Mucosa of gallbladder (tissue), 1 donor: ENCODE measurements around the gene HMBS. TPM values are rescaled to one million over a fixed set of nuclear protein-coding genes. Genes with fewer than 3 reads are reported as not detected.

Source experiments
- DNase-seq: peaks from one replicate; pipeline ENCODE4 v3.0.0-alpha.2; 2020; ENCODE audit warnings: low spot score
- total RNA-seq: library from RNA; stranded (reverse); gene quantifications from one replicate; pipeline ENCODE4 v1.2.1, GENCODE V29; 2021
- donor health status: DM: no; HTN: no; CAD: no.

Gene HMBS
- total RNA-seq, 1 donor from 2014 or later: 12.3 TPM

DNA sequence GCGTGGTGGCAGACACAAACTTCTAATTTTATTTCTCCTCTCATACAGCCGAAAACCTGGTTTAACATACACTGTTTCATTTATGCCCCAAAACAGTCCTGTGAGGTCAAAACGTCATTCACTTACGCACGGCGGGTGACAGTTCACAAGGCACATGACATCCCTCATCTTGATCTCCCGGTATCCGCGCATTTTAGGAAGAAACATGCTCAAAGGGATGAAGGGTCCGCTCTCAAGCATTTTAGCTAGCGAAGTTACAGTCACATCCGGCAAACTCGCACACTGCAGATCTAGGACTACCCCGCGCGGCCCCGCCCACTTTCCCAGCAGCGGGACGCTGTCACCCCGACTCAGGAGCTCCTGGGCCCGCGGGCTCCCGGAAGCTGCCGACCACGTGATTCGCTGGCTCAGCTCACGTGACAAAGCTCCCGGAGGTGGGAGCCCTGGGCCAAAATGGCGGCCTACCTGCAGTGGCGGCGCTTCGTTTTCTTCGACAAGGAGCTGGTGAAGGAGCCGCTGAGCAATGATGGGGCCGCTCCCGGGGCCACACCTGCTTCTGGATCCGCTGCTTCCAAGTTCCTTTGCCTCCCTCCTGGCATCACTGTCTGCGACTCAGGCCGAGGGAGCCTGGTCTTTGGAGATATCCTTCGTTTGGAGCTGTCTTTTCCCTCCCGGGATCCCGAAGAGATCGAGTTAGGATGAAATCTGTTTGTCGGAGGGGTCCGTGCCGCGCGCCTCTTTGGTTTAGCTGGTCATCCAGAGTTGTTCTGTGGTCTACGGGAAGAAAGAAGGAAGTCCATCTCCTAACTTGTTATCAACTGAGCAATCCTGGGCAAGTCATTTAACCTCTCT is 17.1 kb upstream of the HMBS start, which contains the start of gene VPS11:
Gene VPS11 (plus strand): TSS at position 448 of the 852 bp plus-strand sequence. CDS start 6 bp downstream, at position 454.
- DNase-seq: peak; percentile 98

DNA sequence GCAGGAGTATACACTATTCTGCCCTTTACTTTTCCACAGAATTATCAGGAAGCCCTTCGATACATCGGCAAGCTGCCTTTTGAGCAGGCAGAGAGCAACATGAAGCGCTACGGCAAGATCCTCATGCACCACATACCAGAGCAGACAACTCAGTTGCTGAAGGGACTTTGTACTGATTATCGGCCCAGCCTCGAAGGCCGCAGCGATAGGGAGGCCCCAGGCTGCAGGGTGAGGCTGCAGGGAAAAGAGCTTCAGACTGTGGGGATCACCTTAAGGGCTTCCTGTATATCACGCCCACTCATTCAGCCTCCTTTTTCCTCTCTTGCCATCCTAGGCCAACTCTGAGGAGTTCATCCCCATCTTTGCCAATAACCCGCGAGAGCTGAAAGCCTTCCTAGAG is 6.8 kb upstream of the HMBS start:
- no peak for DNase-seq

DNA sequence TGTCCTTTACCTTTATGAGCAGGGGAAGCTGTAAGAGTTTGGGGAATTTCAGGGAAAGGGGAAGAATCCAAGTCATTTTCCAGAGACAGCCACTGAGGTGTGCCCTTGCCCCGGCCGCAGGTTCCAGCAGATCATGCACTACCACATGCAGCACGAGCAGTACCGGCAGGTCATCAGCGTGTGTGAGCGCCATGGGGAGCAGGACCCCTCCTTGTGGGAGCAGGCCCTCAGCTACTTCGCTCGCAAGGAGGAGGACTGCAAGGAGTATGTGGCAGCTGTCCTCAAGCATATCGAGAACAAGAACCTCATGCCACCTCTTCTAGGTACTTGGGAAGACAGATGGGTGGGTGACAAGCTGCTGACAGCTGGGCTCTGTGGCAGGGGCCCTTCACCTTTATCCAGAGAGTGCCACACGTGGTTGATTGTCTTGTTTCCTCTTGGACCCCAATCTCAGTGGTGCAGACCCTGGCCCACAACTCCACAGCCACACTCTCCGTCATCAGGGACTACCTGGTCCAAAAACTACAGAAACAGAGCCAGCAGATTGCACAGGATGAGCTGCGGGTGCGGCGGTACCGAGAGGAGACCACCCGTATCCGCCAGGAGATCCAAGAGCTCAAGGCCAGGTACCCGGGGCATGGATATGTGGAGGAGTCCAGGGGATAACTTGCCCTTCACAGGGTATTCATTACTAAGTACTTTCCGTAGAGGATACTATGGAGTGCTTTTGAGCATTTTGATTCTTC is 5.8 kb upstream of the HMBS start:
- no peak for DNase-seq

DNA sequence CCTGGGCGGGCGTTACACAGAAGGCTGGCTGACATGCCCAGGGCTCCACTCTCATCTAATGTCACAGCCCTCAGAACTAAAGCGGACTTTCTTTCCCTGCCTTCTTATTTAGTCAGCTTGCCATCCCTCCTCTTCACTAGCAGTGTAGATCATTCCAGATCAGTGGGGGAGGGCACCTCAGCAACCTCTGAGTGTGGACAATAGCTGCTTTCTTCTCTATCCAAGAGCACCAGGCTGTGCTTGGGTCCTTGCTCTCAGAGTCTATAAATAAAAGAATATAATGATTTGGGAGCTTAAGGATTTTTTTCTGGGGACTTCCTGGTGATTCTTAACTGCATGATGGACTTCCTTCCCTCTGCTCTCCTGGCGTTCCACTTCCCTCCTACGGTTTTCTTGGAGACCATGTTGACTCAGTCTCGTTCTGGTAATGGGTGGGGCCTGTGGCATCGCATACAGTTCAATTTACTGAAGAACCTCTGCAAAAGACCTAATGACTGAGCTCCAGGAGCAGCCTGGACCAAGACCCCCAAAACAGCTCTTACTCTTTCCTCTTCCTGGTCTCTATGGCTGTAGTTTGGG is 2.9 kb upstream of the HMBS start:
- no peak for DNase-seq

DNA sequence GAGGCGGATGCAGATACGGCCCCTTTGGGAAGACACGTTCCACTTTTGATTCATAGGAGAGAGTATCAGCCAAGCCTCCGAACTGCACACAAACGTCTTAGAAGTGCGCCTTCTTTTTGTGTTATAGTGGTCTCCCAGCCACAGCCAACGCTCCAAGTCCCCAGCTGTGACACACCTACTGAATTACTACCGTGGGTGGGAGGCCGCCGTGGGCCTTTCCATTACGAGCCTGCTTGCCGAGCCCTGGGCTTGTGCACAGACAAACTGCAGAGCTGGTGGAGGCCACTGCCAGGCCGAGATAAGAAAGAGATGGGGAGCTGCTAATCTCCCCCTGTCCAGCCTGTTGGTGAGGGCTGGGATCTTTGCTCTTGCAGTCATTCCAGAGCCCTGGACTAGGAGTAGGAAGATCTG is 761 bp downstream of the HMBS start:
- DNase-seq: no peak

DNA sequence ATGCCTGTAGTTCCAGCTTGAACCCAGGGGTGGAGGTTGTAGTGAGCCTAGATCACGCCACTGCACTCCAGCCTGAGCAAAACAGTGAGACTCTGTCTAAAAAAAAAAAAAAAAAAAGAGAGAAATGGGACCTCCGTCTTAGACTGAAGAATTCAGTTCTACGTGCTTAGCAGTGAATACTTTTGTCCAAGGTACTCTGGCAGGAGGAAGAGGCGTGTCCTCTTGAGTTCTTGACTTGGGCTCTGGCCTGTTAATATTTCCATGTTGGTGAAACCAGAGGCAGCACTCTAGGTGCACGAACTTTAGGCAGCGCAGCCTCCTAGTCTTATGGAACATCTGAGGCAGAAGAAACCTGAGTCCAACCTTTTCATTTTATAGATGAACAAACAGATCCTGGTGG is 2.4 kb downstream of the HMBS start:
- no peak for DNase-seq

DNA sequence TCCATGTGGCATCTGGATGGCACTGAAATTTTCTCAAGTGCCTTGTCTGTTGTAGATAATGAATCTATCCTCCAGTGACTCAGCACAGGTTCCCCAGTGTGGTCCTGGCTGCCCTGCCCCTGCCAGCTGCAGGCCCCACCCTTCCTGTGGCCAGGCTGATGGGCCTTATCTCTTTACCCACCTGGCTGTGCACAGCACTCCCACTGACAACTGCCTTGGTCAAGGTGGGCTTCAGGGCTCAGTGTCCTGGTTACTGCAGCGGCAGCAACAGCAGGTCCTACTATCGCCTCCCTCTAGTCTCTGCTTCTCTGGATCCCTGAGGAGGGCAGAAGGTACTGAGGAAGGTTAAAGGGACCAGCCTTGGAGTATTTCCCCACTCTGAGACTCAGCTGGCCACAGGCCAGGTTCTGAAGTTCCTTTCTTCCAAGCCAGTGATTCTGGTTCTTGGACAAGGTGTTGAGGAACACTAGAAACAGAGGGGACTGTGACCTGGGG is 3.1 kb downstream of the HMBS start:
- DNase-seq: no peak

DNA sequence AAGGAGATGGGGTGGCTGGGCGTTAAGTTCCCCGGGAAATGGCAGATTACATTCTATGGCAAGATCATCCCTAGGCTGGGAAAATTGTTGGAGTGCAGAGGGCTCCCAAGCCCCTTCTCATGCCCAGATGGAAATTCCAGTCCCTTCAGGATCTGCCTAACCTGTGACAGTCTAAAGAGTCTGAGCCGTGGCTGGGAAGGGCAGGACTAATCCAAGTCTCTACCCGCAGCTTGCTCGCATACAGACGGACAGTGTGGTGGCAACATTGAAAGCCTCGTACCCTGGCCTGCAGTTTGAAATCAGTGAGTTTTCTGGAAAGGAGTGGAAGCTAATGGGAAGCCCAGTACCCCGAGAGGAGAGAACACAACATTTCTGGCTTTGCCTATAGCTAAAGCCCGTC is 3.7 kb downstream of the HMBS start:
- DNase-seq: no peak

DNA sequence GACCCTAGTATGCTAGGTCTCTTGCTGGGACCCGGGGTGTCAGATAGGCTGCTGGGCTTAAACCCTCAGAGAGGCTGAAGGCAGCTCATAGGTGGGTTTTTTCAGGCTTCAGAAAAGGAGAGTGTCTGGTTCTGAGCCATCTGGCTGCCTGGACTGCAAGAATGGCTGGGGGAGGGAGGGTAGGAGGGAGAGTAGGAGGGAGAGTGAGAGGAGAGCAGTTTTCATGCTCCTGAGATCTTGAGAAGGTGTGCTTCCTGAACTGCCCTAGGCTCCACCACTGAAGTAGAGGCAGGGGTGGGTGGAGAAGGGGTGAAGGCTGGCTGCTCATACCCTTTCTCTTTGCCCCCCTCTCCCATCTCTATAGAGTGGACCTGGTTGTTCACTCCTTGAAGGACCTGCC is 4.6 kb downstream of the HMBS start:
- DNase-seq: no peak

DNA sequence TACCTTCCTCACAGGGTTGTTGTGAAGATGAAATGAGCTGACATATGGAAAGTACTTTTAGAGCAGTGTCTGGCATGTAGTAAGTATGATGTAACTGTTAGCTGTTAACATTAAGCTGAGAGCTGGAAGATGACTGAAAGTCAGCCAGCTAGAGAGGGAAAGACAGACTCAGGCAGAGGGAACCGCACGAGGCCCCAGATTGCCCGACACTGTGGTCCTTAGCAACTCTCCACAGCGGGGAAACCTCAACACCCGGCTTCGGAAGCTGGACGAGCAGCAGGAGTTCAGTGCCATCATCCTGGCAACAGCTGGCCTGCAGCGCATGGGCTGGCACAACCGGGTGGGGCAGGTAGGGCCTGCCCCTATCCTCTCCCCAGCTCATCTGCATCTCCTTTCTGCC is 6.5 kb downstream of the HMBS start:
- DNase-seq: no peak

DNA sequence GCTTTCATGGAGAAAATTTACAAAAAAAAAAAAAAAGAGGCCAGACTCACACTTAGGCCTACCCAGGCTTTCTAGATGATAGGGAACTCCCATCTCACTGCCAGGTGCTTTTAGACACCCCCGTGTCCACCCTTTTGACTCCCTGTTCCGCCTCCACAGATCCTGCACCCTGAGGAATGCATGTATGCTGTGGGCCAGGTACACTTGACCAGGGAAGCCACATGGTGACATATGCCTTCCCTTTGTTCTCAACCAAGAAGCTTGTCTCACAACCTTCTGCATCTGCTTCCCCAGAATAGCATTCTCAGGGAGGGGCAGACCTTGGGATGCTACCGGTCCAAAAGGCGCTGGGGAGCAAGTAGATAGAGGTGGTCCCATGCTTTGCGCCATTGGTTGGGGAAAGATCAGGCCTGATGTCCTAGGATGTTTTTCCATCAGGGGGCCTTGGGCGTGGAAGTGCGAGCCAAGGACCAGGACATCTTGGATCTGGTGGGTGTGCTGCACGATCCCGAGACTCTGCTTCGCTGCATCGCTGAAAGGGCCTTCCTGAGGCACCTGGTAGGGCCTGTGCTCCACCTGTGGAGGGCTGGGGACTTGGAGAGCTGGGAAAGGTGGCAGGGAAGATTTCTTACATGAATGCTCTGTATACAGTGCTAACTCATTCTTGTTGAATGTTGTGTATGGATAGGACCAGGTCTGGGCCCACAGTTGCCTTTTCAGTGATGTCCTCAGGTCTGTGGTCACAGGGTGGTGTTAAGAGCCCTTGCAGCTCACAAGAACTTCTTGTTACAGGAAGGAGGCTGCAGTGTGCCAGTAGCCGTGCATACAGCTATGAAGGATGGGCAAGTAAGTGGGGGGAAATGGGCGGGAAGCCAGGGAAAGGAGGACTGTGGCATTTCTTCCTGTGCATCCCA is 7.5 kb downstream of the HMBS start:
- DNase-seq: no peak

DNA sequence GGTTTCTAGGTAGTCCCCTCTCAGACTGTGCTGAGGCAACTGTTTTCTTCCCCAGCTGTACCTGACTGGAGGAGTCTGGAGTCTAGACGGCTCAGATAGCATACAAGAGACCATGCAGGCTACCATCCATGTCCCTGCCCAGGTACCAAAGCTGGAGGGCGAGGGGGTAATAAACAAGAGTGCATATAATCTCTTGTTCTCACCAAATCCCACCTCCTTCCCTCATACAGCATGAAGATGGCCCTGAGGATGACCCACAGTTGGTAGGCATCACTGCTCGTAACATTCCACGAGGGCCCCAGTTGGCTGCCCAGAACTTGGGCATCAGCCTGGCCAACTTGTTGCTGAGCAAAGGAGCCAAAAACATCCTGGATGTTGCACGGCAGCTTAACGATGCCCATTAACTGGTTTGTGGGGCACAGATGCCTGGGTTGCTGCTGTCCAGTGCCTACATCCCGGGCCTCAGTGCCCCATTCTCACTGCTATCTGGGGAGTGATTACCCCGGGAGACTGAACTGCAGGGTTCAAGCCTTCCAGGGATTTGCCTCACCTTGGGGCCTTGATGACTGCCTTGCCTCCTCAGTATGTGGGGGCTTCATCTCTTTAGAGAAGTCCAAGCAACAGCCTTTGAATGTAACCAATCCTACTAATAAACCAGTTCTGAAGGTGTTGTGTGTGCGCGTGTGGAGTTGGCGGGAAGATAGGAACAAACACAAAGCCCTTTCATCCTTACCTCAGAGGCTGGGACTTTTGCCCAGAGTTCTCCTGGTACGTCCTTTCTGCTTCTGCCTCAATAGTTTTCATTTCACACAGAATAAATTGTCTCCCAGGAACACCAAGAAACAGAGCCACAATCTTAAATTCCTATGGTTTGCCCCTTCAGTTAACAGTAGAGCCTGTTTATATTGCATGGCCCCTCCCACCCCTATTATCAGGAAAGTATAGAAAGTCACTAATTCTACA is 8.5 kb downstream of the HMBS start:
- no peak for DNase-seq

DNA sequence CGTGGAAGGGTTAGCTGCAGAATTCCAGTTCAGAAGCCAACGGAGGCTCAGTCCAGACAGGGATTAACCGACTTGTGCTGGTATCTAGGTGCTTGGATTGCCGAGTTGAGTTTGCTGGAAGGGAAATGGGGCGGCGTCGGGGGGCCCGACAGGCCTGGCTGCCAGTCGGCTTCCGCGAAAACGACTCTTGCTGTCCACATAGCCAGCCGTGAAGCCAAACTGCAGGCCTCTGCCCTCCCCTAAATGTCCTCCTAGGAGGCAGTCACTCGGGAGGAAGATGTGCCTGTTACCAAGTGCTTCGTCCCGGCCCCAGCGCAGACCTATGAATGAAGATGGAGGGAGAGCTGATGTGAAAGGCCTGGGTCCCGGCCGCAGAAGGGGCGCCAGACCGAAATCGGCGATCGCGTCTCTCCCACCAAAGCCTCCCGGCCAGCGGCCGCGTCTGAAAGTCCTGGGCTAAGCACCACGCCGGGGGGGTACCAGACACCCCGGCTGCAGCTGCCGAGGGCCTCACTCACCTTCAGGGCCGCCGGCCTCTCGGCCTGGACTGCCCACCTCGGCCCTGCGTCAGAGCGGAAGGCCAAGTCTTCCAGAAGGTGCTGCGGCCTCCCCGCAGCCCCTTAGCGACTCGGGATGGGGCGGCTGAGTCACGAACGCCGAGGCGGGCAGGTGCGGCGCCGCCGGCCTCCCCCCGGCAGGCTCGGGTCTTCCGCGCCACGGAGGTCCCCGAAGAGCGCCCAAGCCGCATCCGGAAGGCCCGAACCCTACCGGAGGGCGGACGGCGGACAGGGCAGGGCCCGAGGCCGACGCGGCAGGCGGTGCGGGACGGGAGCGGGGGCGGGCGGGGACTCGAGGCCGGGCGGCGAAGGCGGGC is 9.5 kb downstream of the HMBS start:
- no peak for DNase-seq

DNA sequence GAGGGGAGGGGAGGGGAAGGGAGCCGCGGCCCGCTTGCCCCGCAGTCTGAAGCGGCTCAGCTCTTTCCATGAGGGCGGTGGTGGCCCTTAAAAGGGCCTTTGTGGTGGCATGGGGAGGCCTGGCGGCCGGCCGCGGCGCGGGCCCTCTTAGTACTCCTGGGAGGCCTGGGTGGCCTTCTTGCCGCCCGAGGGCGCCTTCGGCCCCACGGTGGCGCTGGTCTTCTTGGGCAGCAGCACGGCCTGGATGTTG is 10.1 kb downstream of the HMBS start:
- DNase-seq: peak; percentile 85

DNA sequence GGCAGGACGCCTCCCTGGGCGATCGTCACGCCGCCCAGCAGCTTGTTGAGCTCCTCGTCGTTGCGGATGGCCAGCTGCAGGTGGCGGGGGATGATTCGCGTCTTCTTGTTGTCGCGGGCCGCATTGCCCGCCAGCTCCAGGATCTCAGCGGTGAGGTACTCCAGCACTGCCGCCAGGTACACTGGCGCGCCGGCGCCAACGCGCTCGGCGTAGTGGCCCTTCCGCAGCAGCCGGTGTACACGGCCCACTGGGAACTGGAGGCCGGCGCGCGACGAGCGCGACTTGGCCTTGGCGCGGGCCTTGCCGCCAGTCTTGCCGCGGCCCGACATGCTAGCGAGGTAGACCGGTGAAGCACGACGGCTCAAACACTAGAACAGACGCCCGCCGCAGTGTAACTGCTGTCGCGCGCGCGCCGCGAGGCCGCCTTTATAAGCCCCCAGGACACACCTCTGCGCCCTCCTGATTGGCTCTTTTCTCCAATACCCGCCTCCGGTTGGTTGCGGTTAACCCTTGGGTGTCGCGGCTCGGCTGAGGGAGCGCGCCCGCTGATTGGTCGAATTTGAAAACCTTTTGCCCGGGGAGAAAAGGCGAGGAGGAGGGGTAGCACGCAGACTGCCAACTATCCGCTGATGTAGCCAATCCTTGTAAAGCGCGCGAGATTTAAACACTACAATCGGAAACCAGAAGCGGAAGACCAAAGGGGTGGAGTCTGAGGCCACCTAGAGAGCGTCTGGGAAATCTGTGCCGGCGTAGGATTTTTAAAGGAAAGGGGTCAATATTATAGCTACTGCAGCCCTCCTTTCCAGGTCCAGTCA is 10.6 kb downstream of the HMBS start:
- DNase-seq: peak; percentile 100

DNA sequence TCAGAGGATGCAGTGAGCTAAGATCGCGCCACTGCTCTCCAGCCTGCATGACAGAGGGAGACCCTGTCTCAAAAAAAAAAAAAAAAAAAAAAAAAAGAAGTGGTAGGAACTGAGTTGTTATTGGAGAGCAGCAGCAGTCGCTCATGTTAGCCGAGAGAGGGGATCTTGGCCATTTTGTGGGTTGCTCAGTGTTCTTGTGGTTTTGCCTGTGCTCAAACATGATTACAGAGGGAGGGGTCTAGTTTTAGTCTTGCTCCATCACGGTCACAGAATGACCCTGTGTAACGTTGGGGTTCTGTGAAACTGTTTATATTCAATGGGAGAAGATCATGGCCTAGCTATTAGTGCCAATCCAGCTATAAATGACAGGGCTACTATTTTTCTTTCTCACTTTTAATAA is 15.0 kb downstream of the HMBS start:
- no peak for DNase-seq

DNA sequence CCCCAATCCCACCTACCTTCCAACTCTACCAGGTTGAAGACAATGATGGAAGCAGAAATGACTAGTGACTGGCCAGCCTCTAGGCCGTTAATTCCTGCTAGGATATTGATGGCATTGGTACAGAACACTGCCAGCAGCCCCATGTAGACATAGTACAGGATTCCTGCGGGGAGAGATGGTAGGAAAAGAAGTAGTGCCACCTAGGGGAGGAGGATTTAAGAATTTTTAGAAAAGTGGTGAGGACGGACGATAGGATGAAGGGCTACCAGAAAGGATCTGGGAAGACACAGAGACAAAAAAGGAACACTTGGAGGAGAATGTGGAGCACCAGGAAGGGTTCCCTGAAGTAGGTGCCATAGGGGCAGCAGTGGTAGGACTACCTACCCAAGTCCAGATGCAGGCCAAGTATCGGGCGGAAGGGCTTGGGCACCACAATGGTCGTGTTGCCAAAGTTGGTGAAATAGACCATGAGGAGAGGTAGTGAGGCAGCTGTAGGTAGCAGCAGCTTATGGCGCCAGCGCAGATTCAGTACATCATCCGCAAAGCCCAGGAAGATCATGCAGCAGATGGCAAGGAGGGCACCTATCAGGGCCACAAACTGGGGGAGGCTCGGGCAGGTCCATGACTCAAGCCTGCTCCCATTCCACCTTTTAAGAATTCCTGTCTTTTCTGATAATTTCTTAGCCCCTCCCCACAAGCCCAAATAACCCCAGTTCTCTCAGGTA is 15.7 kb downstream of the HMBS start:
- DNase-seq: no peak
